22Rv1 (cell line): Measurements from ENCODE around the gene RIN2.

Experiments
- ZFX ChIP-seq: fragments of 450-650 bp; IDR thresholded peaks from 2 replicates; pipeline ENCODE4 v1.6.1; 2017; ENCODE audit warnings: antibody characterized with exemption, borderline replicate concordance
- TF ChIP-seq, protein P1 (sequence below): fragments of 450-650 bp; IDR thresholded peaks from 2 replicates; pipeline ENCODE4 v1.5.1; 2017; ENCODE audit warnings: mild to moderate bottlenecking

DNA sequence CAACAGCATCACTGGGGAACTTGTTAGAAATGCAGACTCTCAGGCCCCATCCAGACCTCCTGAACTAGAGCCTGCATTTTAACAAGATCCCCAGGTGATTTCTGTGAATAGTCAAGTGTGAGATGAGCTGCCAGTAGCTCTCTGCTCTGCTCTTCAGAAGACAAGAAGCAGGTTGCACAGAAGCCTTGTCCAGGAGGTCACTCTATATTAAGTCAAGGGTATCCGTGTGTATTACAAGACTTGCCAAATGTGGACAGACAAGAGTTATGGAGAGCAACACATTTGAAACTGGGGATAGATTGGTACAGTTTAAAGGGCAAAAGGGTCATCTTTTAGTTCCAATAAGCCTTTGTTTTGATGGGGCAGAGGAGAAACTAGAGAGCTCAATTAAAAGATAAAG, 23.2 kb upstream of the RIN2 start:
- TF ChIP-seq, protein P1, sequence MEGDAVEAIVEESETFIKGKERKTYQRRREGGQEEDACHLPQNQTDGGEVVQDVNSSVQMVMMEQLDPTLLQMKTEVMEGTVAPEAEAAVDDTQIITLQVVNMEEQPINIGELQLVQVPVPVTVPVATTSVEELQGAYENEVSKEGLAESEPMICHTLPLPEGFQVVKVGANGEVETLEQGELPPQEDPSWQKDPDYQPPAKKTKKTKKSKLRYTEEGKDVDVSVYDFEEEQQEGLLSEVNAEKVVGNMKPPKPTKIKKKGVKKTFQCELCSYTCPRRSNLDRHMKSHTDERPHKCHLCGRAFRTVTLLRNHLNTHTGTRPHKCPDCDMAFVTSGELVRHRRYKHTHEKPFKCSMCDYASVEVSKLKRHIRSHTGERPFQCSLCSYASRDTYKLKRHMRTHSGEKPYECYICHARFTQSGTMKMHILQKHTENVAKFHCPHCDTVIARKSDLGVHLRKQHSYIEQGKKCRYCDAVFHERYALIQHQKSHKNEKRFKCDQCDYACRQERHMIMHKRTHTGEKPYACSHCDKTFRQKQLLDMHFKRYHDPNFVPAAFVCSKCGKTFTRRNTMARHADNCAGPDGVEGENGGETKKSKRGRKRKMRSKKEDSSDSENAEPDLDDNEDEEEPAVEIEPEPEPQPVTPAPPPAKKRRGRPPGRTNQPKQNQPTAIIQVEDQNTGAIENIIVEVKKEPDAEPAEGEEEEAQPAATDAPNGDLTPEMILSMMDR, result no peak
- TF ChIP-seq ZFX, result no peak
